ENCODE data around the gene D2HGDH.

The D2HGDH gene

GRCh38 chr2:241703032-241703604, 31.3 kb upstream of the D2HGDH start:
- TF ChIP-seq CTCF (IDR thresholded peaks at IDR 0.05) = no peak

GRCh38 chr2:241706537-241706936, 27.9 kb upstream of the D2HGDH start:
- TF ChIP-seq CTCF (IDR thresholded peaks at IDR 0.05) = no peak
- H3K4me3 ChIP-seq = no peak overlapping the region
- H3K27ac ChIP-seq = no peak overlapping the region
- no peak for DNase-seq
- no peaks in the 10 kb centered on the region for H3K9me3 ChIP-seq
- H3K36me3 ChIP-seq = peaks cover 59 to 73% (median 62%) of the 10 kb centered on the region in 3 donors
- intact Hi-C loops (cut with DNase I; ENCODE audit: low total_unique reads) = no loop called here
- H3K27me3 ChIP-seq = no peaks in the 10 kb centered on the region
- peaks cover 0 to 17% (median 11%) of the 10 kb centered on the region in 4 donors for H3K4me1 ChIP-seq

More at GRCh38 chr2:241703032-241703604, 31.3 kb upstream of the D2HGDH start:
- Histone ChIP-seq H3K27me3 (no peaks in the 10 kb centered on the region), H3K36me3 (peaks cover 26 to 39% (median 28%) of the 10 kb centered on the region in 3 donors), H3K9me3 (no peaks in the 10 kb centered on the region), H3K4me1 (peaks cover 0 to 26% (median 20%) of the 10 kb centered on the region in 4 donors), H3K4me3 (peak overlapping the region; percentile 83 to 87), H3K27ac (peak overlapping the region; percentile 93 to 98)
- no peak for DNase-seq
- intact Hi-C loops (cut with DNase I; ENCODE audit: low total_unique reads) = no loop called here

- Histone ChIP-seq H3K9me3 (no peaks in the 10 kb centered on the region), H3K27ac (no peak overlapping the region), H3K4me3 (no peak overlapping the region), H3K4me1 (peaks cover 0 to 4% (median under 1%) of the 10 kb centered on the region in 4 donors), H3K36me3 (peaks cover 82 to 96% (median 85%) of the 10 kb centered on the region in 3 donors), H3K27me3 (no peaks in the 10 kb centered on the region)
- no peak for DNase-seq
- intact Hi-C loops (cut with DNase I; ENCODE audit: low total_unique reads) = no loop called here
- no peak for TF ChIP-seq CTCF (IDR thresholded peaks at IDR 0.05)
Observed at GRCh38 chr2:241708879-241709278, 25.6 kb upstream of the D2HGDH start.

- Histone ChIP-seq H3K9me3 (no peaks in the 10 kb centered on the region), H3K4me1 (no peaks in the 10 kb centered on the region), H3K4me3 (no peak overlapping the region), H3K36me3 (peaks cover 67 to 97% (median 71%) of the 10 kb centered on the region in 3 donors), H3K27ac (no peak overlapping the region), H3K27me3 (no peaks in the 10 kb centered on the region)
- DNase-seq = no peak
- intact Hi-C loops (cut with DNase I; ENCODE audit: low total_unique reads) = no loop called here
- TF ChIP-seq CTCF (IDR thresholded peaks at IDR 0.05) = no peak
Observed at GRCh38 chr2:241719093-241719492, 15.3 kb upstream of the D2HGDH start.

GRCh38 chr2:241720099-241720498, 14.3 kb upstream of the D2HGDH start:
- Histone ChIP-seq H3K4me1 (no peaks in the 10 kb centered on the region), H3K27me3 (no peaks in the 10 kb centered on the region), H3K27ac (no peak overlapping the region), H3K4me3 (no peak overlapping the region), H3K36me3 (peaks cover 62 to 97% (median 67%) of the 10 kb centered on the region in 3 donors), H3K9me3 (no peaks in the 10 kb centered on the region)
- DNase-seq = no peak
- no peak for TF ChIP-seq CTCF (IDR thresholded peaks at IDR 0.05)
- intact Hi-C loops (cut with DNase I; ENCODE audit: low total_unique reads) = no loop called here
